Ovary (tissue), 9 donors: ENCODE data around the gene NPR1. TPM values are rescaled to one million over a fixed set of nuclear protein-coding genes. Genes with fewer than 3 reads are reported as not detected.

ENCODE experiments used
- DNase-seq, 5 donors: peaks; one replicate each; pipeline ENCODE4 v3.0.0-alpha.2; 2019 to 2020
- H3K27ac ChIP-seq, 2 donors: fragments of 200-600 bp; one replicate each; pipeline versions ENCODE4 v1.5.1 to v1.8.0; 2019 to 2022
- H3K27me3 ChIP-seq: fragments of 200-600 bp; one replicate; pipeline ENCODE4 v1.8.0; 2022
- H3K36me3 ChIP-seq: fragments of 200-600 bp; sonication (generic); one replicate; pipeline ENCODE4 v1.5.1; 2019
- H3K4me1 ChIP-seq: one replicate; pipeline ENCODE4 v1.8.1; 2013; ENCODE audit warnings: mild to moderate bottlenecking, moderate library complexity; ENCODE audit not compliant: insufficient read depth
- H3K4me3 ChIP-seq: fragments of 200-600 bp; sonication (generic); one replicate; pipeline ENCODE4 v1.5.1; 2017
- H3K9me3 ChIP-seq, 2 donors: fragments of 200-600 bp in 1 of 2; sonication (generic) in 1 of 2; one replicate each; pipeline versions ENCODE4 v1.5.1 to v1.8.1; 2013 to 2019; ENCODE audit warnings: mild to moderate bottlenecking in 1 of 2, moderate library complexity in 1 of 2
- CTCF ChIP-seq, 3 donors: fragments of 450-650 bp in 2 of 3; fragments of 200-600 bp in 1 of 3; IDR thresholded peaks; one replicate each; pipeline versions ENCODE4 v1.5.1 to v1.8.0; 2016 to 2022; ENCODE audit warnings: antibody characterized with exemption in 3 of 3, mild to moderate bottlenecking in 1 of 3
- EP300 ChIP-seq: sonication (generic); formaldehyde crosslinking; IDR thresholded peaks from one replicate; pipeline ENCODE4 v1.6.1; 2017; ENCODE audit warnings: antibody characterized with exemption
- POLR2A ChIP-seq: fragments of 450-650 bp; IDR thresholded peaks from one replicate; pipeline ENCODE4 v1.6.1; 2017; ENCODE audit warnings: antibody characterized with exemption, mild to moderate bottlenecking, moderate library complexity
- WGBS, 3 donors: extraction: QIAGEN DNeasy Blood & Tissue Kit in 1 of 3; methylation state at CpG; one replicate each; pipeline versions ENCODE4 v1.1.5 to v1.1.7; 2013 to 2017; 5-methylcytosine and 5-hydroxymethylcytosine counted together
- intact Hi-C, 4 donors: fragments of 100-400 bp; cut with DNase I; formaldehyde crosslinking; loops; one replicate each; pipeline versions ENCODE4 v1.11.0 to v1.15.1; 2022 to 2023
- microRNA-seq, 3 donors: library from miRNA; unstranded; fragments of <30 nt; microRNA quantifications; one replicate each; pipeline versions ENCODE4 to v1.2.0, GENCODE V29; 2019 to 2020
- polyA plus RNA-seq, 2 donors: library from polyadenylated mRNA; stranded (reverse); fragments of 200-250 nt in 1 of 2; fragments of 350-450 nt in 1 of 2; fragmentation: Illumina TruSeq in 1 of 2; extraction: RNeasy Lipid Tissue Mini Kit (QIAGEN cat#74804) in 1 of 2; gene quantifications; one replicate each; pipeline ENCODE4 v1.2.3, GENCODE V29; 2013 to 2014
- small RNA-seq: library from RNA; depleted of rRNA; stranded (forward); fragments of <200 nt; gene quantifications from one replicate; pipeline ENCODE3, GENCODE V24; 2016
- total RNA-seq, 7 donors: library from RNA; depleted of rRNA in 2 of 7; stranded (reverse); fragments of >200 nt in 2 of 7; fragmentation: NEBNext Ultra II Directional in 3 of 7; extraction: Animal tissue kit (Norgen Biotek cat#: 25700) in 3 of 7; gene quantifications; one replicate each; pipeline versions ENCODE4 v1.1.0 to v1.2.4, GENCODE V29; 2016 to 2023
- donor health status: DM: no; HTN: no; CAD: no; lungs with moderate emphysema.
- donor health status: DM: no; HTN: no; CAD: no.
- donor health status: Bipolar disorder and iron deficiency.
- donor health status: DM: yes; HTN: yes; CAD: no.
- donor health status: DM: no; HTN: no; CAD: no.
- donor health status: DM: yes; HTN: yes; CAD: no.

The NPR1 gene
- total and polyA plus RNA-seq, 9 donors = 20.6 to 96.5 (median 48.4) TPM

- Histone ChIP-seq H3K4me3 (no peak overlapping the region), H3K36me3 (no peaks in the 10 kb centered on the region), H3K4me1 (peaks cover 10% of the 10 kb centered on the region), H3K27ac (peak overlapping the region in 1 of 2 donors; percentile 72), H3K27me3 (no peaks in the 10 kb centered on the region), H3K9me3 (no peaks in the 10 kb centered on the region)
- TF ChIP-seq POLR2A (no peak), EP300 (no peak), CTCF (IDR thresholded peaks at IDR 0.05) (no peak)
- intact Hi-C loops = loop anchor here in 1 of 4 donors (5.0 kb wide), 1 partner anchor 45 kb away; no protein-coding TSS in a partner anchor
- DNase-seq = no peak
- 26 to 34% (median 31%) methylated on average over 2 of the region's 2 CpGs for WGBS, 3 donors
These were observed 63.5 kb downstream of the NPR1 start for GRCh38 chr1:153741986-153742385.

- no peak overlapping the region for H3K4me3 ChIP-seq
- no peaks in the 10 kb centered on the region for H3K27me3 ChIP-seq
- peak in 3 of 5 donors; percentile 34 to 41 (median 38) for DNase-seq
- no peaks in the 10 kb centered on the region for H3K9me3 ChIP-seq
- no peaks in the 10 kb centered on the region for H3K36me3 ChIP-seq
- intact Hi-C loops = loop anchor here in 1 of 4 donors (5.0 kb wide), 1 partner anchor 45 kb away; no protein-coding TSS in a partner anchor
- H3K4me1 ChIP-seq = peaks cover 10% of the 10 kb centered on the region
- 16 to 18% (median 17%) methylated on average over 5 of the region's 5 CpGs for WGBS, 3 donors
- TF ChIP-seq CTCF (IDR thresholded peaks at IDR 0.05) (no peak), POLR2A (no peak), EP300 (no peak)
- peak overlapping the region; percentile 57 to 72 for H3K27ac ChIP-seq
These were observed 64.1 kb downstream of the NPR1 start for GRCh38 chr1:153742411-153743142.

Small RNA genes within 50 kb of the gene (microRNA-seq; reads per million reads assigned to microRNA genes)
- 0 reads per million in 3 donors for gene MIR8083

Small RNA genes within 50 kb of the gene (small RNA-seq; reads per million reads assigned to genes)
- not detected for gene MIR8083
- not detected for gene RF00019
- not detected for gene RN7SL372P

Other genes starting within 250 kb of the NPR1 start
- under 1 TPM in 1 of 7 donors, not detected in 6; 0.97 TPM for gene S100A7, start 218.0 kb upstream of the NPR1 start, total RNA-seq
- gene S100A7, start 218.0 kb upstream of the NPR1 start, polyA plus RNA-seq = not detected
- gene S100A6, start 142.7 kb upstream of the NPR1 start, total RNA-seq = 100 to 1,000 TPM; 170 to 646 (median 456) TPM
- gene S100A6, start 142.7 kb upstream of the NPR1 start, polyA plus RNA-seq = 100 to 1,000 TPM; 587 to 764 TPM
- gene S100A5, start 137.8 kb upstream of the NPR1 start, total RNA-seq = not detected
- gene S100A5, start 137.8 kb upstream of the NPR1 start, polyA plus RNA-seq = not detected
- 10 to 100 TPM; 12.7 to 85.5 (median 37.3) TPM for gene S100A4, start 132.9 kb upstream of the NPR1 start, total RNA-seq
- 100 to 1,000 TPM; 104 to 160 TPM for gene S100A4, start 132.9 kb upstream of the NPR1 start, polyA plus RNA-seq
- 1 to 10 TPM in 3 of 7 donors, under 1 TPM in 1, not detected in 3; 0.48 to 2.5 (median 1.3) TPM for gene S100A3, start 129.4 kb upstream of the NPR1 start, total RNA-seq
- gene S100A3, start 129.4 kb upstream of the NPR1 start, polyA plus RNA-seq = 1 to 10 TPM in 1 of 2 donors, not detected in 1; 2.2 TPM
- 1 to 10 TPM in 4 of 7 donors, under 1 TPM in 1, not detected in 2; 0.61 to 4.0 (median 1.8) TPM for gene S100A2, start 112.8 kb upstream of the NPR1 start, total RNA-seq
- 1 to 10 TPM in 1 of 2 donors, under 1 TPM in 1; 0.88 to 3.3 TPM for gene S100A2, start 112.8 kb upstream of the NPR1 start, polyA plus RNA-seq
- 100 to 1,000 TPM in 2 of 7 donors, 10 to 100 TPM in 5; 40.7 to 110 (median 67.3) TPM for gene S100A16, start 65.6 kb upstream of the NPR1 start, total RNA-seq
- 100 to 1,000 TPM; 117 to 200 TPM for gene S100A16, start 65.6 kb upstream of the NPR1 start, polyA plus RNA-seq
- gene S100A14, start 62.4 kb upstream of the NPR1 start, total RNA-seq = 10 to 100 TPM in 1 of 7 donors, 1 to 10 TPM in 4, not detected in 2; 1.3 to 19.8 (median 2.9) TPM
- under 1 TPM; 0.40 to 0.68 TPM for gene S100A14, start 62.4 kb upstream of the NPR1 start, polyA plus RNA-seq
- gene S100A13, start 51.2 kb upstream of the NPR1 start, total RNA-seq = 100 to 1,000 TPM in 4 of 7 donors, 10 to 100 TPM in 3; 73.2 to 263 (median 103) TPM
- gene S100A13, start 51.2 kb upstream of the NPR1 start, polyA plus RNA-seq = 100 to 1,000 TPM; 179 to 560 TPM
- gene S100A1, start 50.3 kb upstream of the NPR1 start, total RNA-seq = 10 to 100 TPM in 2 of 7 donors, 1 to 10 TPM in 3, under 1 TPM in 1, not detected in 1; 0.91 to 77.2 (median 4.8) TPM
- gene S100A1, start 50.3 kb upstream of the NPR1 start, polyA plus RNA-seq = 1 to 10 TPM in 1 of 2 donors, under 1 TPM in 1; 0.97 to 1.2 TPM
- 10 to 100 TPM; 54.0 to 91.1 (median 79.0) TPM for gene CHTOP, start 44.6 kb upstream of the NPR1 start, total RNA-seq
- 10 to 100 TPM; 66.3 to 72.9 TPM for gene CHTOP, start 44.6 kb upstream of the NPR1 start, polyA plus RNA-seq
- gene SNAPIN, start 20.0 kb upstream of the NPR1 start, total RNA-seq = 10 to 100 TPM; 31.6 to 48.9 (median 38.4) TPM
- 10 to 100 TPM; 41.3 to 70.2 TPM for gene SNAPIN, start 20.0 kb upstream of the NPR1 start, polyA plus RNA-seq
- 100 to 1,000 TPM in 6 of 7 donors, 10 to 100 TPM in 1; 92.5 to 133 (median 122) TPM for gene ILF2, start 7.7 kb upstream of the NPR1 start, total RNA-seq
- 100 to 1,000 TPM in 1 of 2 donors, 10 to 100 TPM in 1; 87.3 to 206 TPM for gene ILF2, start 7.7 kb upstream of the NPR1 start, polyA plus RNA-seq
- gene INTS3, start 49.4 kb downstream of the NPR1 start, total RNA-seq = 10 to 100 TPM; 49.5 to 74.4 (median 58.6) TPM
- gene INTS3, start 49.4 kb downstream of the NPR1 start, polyA plus RNA-seq = 10 to 100 TPM; 41.6 to 54.5 TPM
- 10 to 100 TPM in 6 of 7 donors, 1 to 10 TPM in 1; 9.5 to 50.9 (median 31.1) TPM for gene SLC27A3, start 96.7 kb downstream of the NPR1 start, total RNA-seq
- 10 to 100 TPM; 23.2 to 31.5 TPM for gene SLC27A3, start 96.7 kb downstream of the NPR1 start, polyA plus RNA-seq
- gene GATAD2B, start 244.3 kb downstream of the NPR1 start, total RNA-seq = 10 to 100 TPM; 14.1 to 73.0 (median 58.3) TPM
- 10 to 100 TPM; 11.2 to 22.0 TPM for gene GATAD2B, start 244.3 kb downstream of the NPR1 start, polyA plus RNA-seq